Caco-2 (cell line): ENCODE results near the gene ZNF341. TPM values are rescaled to one million over a fixed set of nuclear protein-coding genes. Genes with fewer than 3 reads are reported as not detected.

ENCODE experiments used
- BruUV-seq: library from RNA; stranded (reverse); fragments of 400-500 nt; replicated peaks from 2 replicates; lab custom pipeline; 2021; lab: Mats Ljungman, UMichigan
- CTCF ChIA-PET: fragments of 300-600 bp; sonication (Branson Sonifier 250); formaldehyde crosslinking; loops from one replicate; lab custom pipeline; 2022; ENCODE audit warnings: antibody characterized with exemption; lab: Charles Lee
- POLR2A ChIA-PET: fragments of 300-600 bp; sonication (Branson Sonifier 250); formaldehyde crosslinking; loops from one replicate; lab custom pipeline; 2022; ENCODE audit warnings: antibody characterized with exemption; lab: Charles Lee
- DNase-seq, 2 experiments: peaks; one replicate each; pipeline versions ENCODE4 v3.0.0 to v3.0.0-alpha.2; 2020 to 2022
- H3K27me3 ChIP-seq: replicated peaks from 2 replicates; pipeline ENCODE4 v1.6.0; 2011; ENCODE audit warnings: low read length; ENCODE audit not compliant: control insufficient read depth, insufficient read depth
- H3K36me3 ChIP-seq: 2 replicates; pipeline ENCODE4 v1.5.1; 2011; ENCODE audit warnings: low read length; ENCODE audit not compliant: control insufficient read depth, insufficient read depth
- H3K4me1 ChIP-seq: fragments of 250-450 bp; sonication (Bioruptor Pico); 2 replicates; pipeline ENCODE4 v1.5.1; 2020; ENCODE audit warnings: mild to moderate bottlenecking
- H3K4me3 ChIP-seq: 2 replicates; pipeline ENCODE4 v1.5.1; 2011; ENCODE audit warnings: low read depth, mild to moderate bottlenecking, control low read depth, low read length
- H3K9me3 ChIP-seq: fragments of 250-450 bp; sonication (Bioruptor Pico); 2 replicates; pipeline ENCODE4 v1.5.1; 2020; ENCODE audit warnings: mild to moderate bottlenecking, moderate library complexity
- H3K27ac Mint-ChIP-seq: one replicate; pipeline ENCODE4 v1.8.0; 2022; ENCODE audit warnings: mixed read lengths; ENCODE audit not compliant: unreplicated experiment
- H3K27me3 Mint-ChIP-seq: one replicate; pipeline ENCODE4 v1.8.0; 2022; ENCODE audit warnings: mixed read lengths; ENCODE audit not compliant: insufficient read depth, unreplicated experiment
- H3K36me3 Mint-ChIP-seq: one replicate; pipeline ENCODE4 v1.8.0; 2022; ENCODE audit warnings: mild to moderate bottlenecking, mixed read lengths; ENCODE audit not compliant: insufficient read depth, unreplicated experiment
- H3K4me1 Mint-ChIP-seq: one replicate; pipeline ENCODE4 v1.8.0; 2022; ENCODE audit warnings: low read depth, mixed read lengths; ENCODE audit not compliant: unreplicated experiment
- H3K4me3 Mint-ChIP-seq: one replicate; pipeline ENCODE4 v1.8.0; 2022; ENCODE audit warnings: mild to moderate bottlenecking, moderate library complexity, mixed read lengths; ENCODE audit not compliant: unreplicated experiment
- H3K9me3 Mint-ChIP-seq: one replicate; pipeline ENCODE4 v1.8.0; 2022; ENCODE audit warnings: mixed read lengths; ENCODE audit not compliant: unreplicated experiment
- CTCF ChIP-seq, 2 experiments: fragments of 200-600 bp in 1 of 2; IDR thresholded peaks; 1 replicate in 1 of 2; 2 replicates in 1 of 2; pipeline versions ENCODE4 v1.5.1 to v1.8.0; 2011 to 2022; ENCODE audit warnings: antibody characterized with exemption in 1 of 2, control low read depth in 1 of 2, inconsistent platforms in 1 of 2, low read depth in 1 of 2, low read length in 1 of 2, mild to moderate bottlenecking in 1 of 2, moderate library complexity in 1 of 2; ENCODE audit not compliant: insufficient read depth in 1 of 2, severe bottlenecking in 1 of 2, unreplicated experiment in 1 of 2
- intact Hi-C: fragments of 100-400 bp; cut with micrococcal nuclease; formaldehyde crosslinking; loops from one replicate; pipeline ENCODE4 v1.10.0; 2022; ENCODE audit not compliant: unreplicated experiment
- total RNA-seq: library from RNA; stranded (reverse); gene quantifications from 2 replicates; pipeline ENCODE4 v1.2.3, GENCODE V29; 2022

Gene ZNF341
- total RNA-seq, 1 experiment from 2014 or later, result 2.9 TPM

DNA sequence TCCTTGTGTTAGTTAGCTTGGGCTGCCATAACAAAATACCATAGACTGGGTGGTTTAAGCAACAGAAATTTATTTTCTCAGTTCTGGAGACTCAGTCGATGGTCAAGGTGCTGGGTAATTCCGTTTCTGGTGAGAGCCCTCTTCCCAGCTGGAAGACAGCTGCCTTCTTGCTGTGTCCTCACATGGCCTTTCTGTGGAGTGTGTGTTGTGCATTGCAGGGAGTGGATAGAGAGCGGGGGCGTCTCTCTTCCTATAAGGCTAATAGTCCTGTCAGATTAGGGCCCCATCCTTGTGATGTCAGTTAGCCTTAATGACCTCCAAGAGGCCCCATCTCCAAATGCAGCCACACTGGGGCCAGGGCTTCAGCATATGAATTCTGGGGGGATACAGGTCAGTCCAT lies 98.6 kb downstream of the ZNF341 start:
- no TSS peak for BruUV-seq
- TF ChIP-seq CTCF (IDR thresholded peaks at IDR 0.05; ENCODE audit: insufficient read depth in 1 of 2, low read depth in 1 of 2, low read length in 1 of 2, severe bottlenecking in 1 of 2, unreplicated experiment in 1 of 2), result no peak
- Histone ChIP-seq H3K4me1 (peaks cover 42% of the 10 kb centered on the region), H3K27me3 (no peaks in the 10 kb centered on the region), H3K4me3 (no peak overlapping the region), H3K36me3 (peaks cover 2% of the 10 kb centered on the region), H3K9me3 (no peaks in the 10 kb centered on the region)
- intact Hi-C loops, result no loop called here
- no peaks in the 10 kb centered on the region for H3K9me3 Mint-ChIP-seq
- H3K27me3 Mint-ChIP-seq, result no peaks in the 10 kb centered on the region
- DNase-seq, result no peak
- peaks cover 34% of the 10 kb centered on the region for H3K36me3 Mint-ChIP-seq
- no peak overlapping the region for H3K4me3 Mint-ChIP-seq
- H3K4me1 Mint-ChIP-seq, result peaks cover 55% of the 10 kb centered on the region
- POLR2A ChIA-PET, result no interaction called here
- H3K27ac Mint-ChIP-seq, result peak overlapping the region; percentile 1
- CTCF ChIA-PET, result interaction anchor here (0.6 kb wide), 1 partner anchor 364 kb away, joined by 3 read pairs; no protein-coding TSS in a partner anchor

DNA sequence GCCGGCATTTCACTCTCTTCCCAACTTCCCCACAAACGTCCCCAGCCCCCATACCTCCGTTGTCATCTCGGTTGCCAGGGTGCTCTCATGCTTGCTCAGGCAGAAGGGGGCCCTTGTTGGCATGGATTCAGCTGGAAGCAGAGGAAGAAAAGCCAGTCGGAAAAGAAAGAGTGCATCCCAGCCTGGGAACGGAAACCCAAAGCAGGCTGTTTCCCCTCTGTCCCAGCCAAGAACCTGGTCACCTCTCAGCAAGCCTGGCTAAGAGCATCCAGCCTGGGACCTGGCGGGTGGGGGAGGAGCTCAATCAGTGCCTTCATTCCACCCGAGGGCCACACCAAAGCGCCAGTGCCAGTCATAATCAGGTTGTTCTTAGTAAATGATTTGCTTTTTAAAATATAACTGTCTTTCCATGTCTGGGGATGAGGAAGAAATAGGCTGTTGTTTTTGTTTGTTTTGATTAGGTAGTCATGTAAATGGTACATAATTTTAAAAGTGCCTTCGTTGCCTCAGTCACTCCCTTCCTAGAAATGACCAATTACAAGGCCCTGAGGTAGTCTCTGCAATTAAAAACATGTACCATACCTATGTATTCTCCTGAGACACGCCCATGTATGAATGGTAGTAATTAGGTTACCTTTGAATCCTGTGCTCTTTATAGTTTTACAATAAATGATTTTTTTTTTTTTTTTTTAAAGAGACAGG lies 100.5 kb downstream of the ZNF341 start:
- H3K36me3 Mint-ChIP-seq, result peaks cover 40% of the 10 kb centered on the region
- H3K4me1 Mint-ChIP-seq, result peaks cover 51% of the 10 kb centered on the region
- no peak for DNase-seq
- H3K27me3 Mint-ChIP-seq, result no peaks in the 10 kb centered on the region
- no peaks in the 10 kb centered on the region for H3K9me3 ChIP-seq
- H3K36me3 ChIP-seq, result peaks cover 2% of the 10 kb centered on the region
- H3K4me1 ChIP-seq, result peaks cover 23% of the 10 kb centered on the region
- no TSS peak for BruUV-seq
- no peak overlapping the region for H3K4me3 Mint-ChIP-seq
- H3K4me3 ChIP-seq, result no peak overlapping the region
- intact Hi-C loops, result no loop called here
- no peaks in the 10 kb centered on the region for H3K9me3 Mint-ChIP-seq
- CTCF ChIA-PET, result no interaction called here
- H3K27me3 ChIP-seq, result no peaks in the 10 kb centered on the region
- no peak overlapping the region for H3K27ac Mint-ChIP-seq
- TF ChIP-seq CTCF (IDR thresholded peaks at IDR 0.05; ENCODE audit: insufficient read depth in 1 of 2, low read depth in 1 of 2, low read length in 1 of 2, severe bottlenecking in 1 of 2, unreplicated experiment in 1 of 2), result no peak
- POLR2A ChIA-PET, result no interaction called here

DNA sequence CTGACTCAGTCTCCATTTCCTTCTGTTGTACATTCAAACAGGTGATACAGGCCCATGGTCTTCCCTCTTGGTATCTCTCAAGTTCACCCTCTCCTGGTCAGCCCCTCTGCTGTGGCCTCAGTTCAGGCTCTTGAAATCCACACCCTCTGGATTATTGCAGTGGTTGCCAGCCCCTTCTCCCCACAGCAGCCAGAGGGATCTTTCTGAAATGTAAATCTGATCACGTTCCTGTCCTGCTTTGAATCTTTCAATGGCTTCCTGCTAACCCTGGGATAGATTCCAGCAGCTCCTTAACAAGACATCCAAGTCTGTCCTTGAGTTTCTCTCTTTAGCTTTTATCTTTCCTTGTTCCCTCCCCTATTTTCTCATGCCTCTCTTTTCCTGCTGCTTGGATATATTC lies 101.5 kb downstream of the ZNF341 start:
- no peak for DNase-seq
- H3K36me3 ChIP-seq, result peaks cover 2% of the 10 kb centered on the region
- ChIA-PET CTCF (no interaction called here), POLR2A (no interaction called here)
- H3K4me3 ChIP-seq, result no peak overlapping the region
- intact Hi-C loops, result no loop called here
- Mint-ChIP-seq H3K27ac (no peak overlapping the region), H3K9me3 (no peaks in the 10 kb centered on the region), H3K4me3 (no peak overlapping the region), H3K27me3 (no peaks in the 10 kb centered on the region), H3K36me3 (peaks cover 40% of the 10 kb centered on the region), H3K4me1 (peaks cover 44% of the 10 kb centered on the region)
- H3K4me1 ChIP-seq, result peaks cover 21% of the 10 kb centered on the region
- TF ChIP-seq CTCF (IDR thresholded peaks at IDR 0.05; ENCODE audit: insufficient read depth in 1 of 2, low read depth in 1 of 2, low read length in 1 of 2, severe bottlenecking in 1 of 2, unreplicated experiment in 1 of 2), result no peak
- no peaks in the 10 kb centered on the region for H3K27me3 ChIP-seq
- BruUV-seq, result no TSS peak
- H3K9me3 ChIP-seq, result no peaks in the 10 kb centered on the region
